Fibroblast of pulmonary artery (primary cell): ENCODE measurements around the gene KCNN3.

Experiments used
- DNase-seq: peaks from one replicate; pipeline ENCODE4 v3.0.0-alpha.2; 2010; ENCODE audit warnings: low read depth
- H3K4me3 ChIP-seq: replicated peaks from 2 replicates; pipeline ENCODE4 v1.5.1; 2011; ENCODE audit warnings: low read depth, mild to moderate bottlenecking, control low read depth, low read length, moderate library complexity
- CTCF ChIP-seq: IDR thresholded peaks from 2 replicates; pipeline ENCODE4 v1.5.1; 2011; ENCODE audit warnings: mild to moderate bottlenecking, control low read depth, low read length, inconsistent platforms; ENCODE audit errors: missing control alignments

KCNN3 gene

GRCh38 chr1:154888757-154889156, 18.7 kb upstream of the KCNN3 start:
- DNase-seq, result no peak
- H3K4me3 ChIP-seq, result no peak overlapping the region
- TF ChIP-seq CTCF, result no peak

- DNase-seq, result no peak
- TF ChIP-seq CTCF, result no peak
- no peak overlapping the region for H3K4me3 ChIP-seq
Observed at GRCh38 chr1:154886281-154887015, 16.4 kb upstream of the KCNN3 start.

- DNase-seq, result no peak
Observed at GRCh38 chr1:154884869-154885701, 15.0 kb upstream of the KCNN3 start.

GRCh38 chr1:154883919-154884868, 14.1 kb upstream of the KCNN3 start:
- no peak for DNase-seq

More at GRCh38 chr1:154884869-154885701, 15.0 kb upstream of the KCNN3 start:
- TF ChIP-seq CTCF, result no peak
- H3K4me3 ChIP-seq, result no peak overlapping the region

GRCh38 chr1:154881820-154882535, 11.9 kb upstream of the KCNN3 start:
- no peak for DNase-seq
- no peak for TF ChIP-seq CTCF

More at GRCh38 chr1:154883919-154884868, 14.1 kb upstream of the KCNN3 start:
- H3K4me3 ChIP-seq, result no peak overlapping the region
- no peak for TF ChIP-seq CTCF

GRCh38 chr1:154880671-154881070, 10.6 kb upstream of the KCNN3 start:
- TF ChIP-seq CTCF, result no peak
- DNase-seq, result no peak
- no peak overlapping the region for H3K4me3 ChIP-seq

More at GRCh38 chr1:154881820-154882535, 11.9 kb upstream of the KCNN3 start:
- H3K4me3 ChIP-seq, result no peak overlapping the region
